PFSK-1 (cell line): ENCODE results near the gene SLC35E1.

Experiments used
- POLR2AphosphoS5 ChIP-seq: IDR thresholded peaks from 2 replicates; pipeline ENCODE4 v1.6.1; 2012; ENCODE audit warnings: low read depth, mild to moderate bottlenecking, control low read depth, low read length, moderate library complexity
- SIN3A ChIP-seq: IDR thresholded peaks from 2 replicates; pipeline ENCODE4 v1.6.1; 2012; ENCODE audit warnings: mild to moderate bottlenecking, low read length, moderate library complexity, borderline replicate concordance; ENCODE audit not compliant: insufficient read depth
- TAF1 ChIP-seq: IDR thresholded peaks from 2 replicates; pipeline ENCODE4 v1.6.1; 2012; ENCODE audit warnings: low read length, control low read depth, borderline replicate concordance; ENCODE audit not compliant: insufficient read depth

DNA sequence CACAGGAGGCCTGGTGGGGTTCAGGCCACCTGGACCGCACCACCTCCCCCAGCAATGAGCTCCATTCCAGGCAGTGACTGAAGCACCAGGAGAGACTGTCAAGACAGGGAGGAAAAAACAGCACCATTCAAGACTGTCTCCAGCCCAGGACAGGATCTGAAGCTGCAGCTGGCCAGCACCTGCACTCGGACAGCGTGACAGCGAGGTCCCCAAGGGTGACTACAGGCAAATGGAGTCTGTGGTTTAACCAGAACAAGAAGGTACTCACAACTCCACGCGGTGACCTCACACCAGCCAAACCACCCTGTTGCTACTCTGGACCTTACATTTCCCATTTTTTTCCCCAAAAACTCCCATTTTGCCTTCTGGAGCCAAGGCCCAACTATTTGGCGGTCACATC lies 46.0 kb upstream of the SLC35E1 start:
- TF ChIP-seq SIN3A, result no peak
- no peak for TF ChIP-seq POLR2AphosphoS5
- no peak for TF ChIP-seq TAF1
